ENCODE measurements around the gene SCN9A. TPM values are rescaled to one million over a fixed set of nuclear protein-coding genes. Genes with fewer than 3 reads are reported as not detected.

Gene SCN9A
- total RNA-seq, 4 donors from 2014 or later: 2.3 to 6.7 (median 5.1) TPM

DNA sequence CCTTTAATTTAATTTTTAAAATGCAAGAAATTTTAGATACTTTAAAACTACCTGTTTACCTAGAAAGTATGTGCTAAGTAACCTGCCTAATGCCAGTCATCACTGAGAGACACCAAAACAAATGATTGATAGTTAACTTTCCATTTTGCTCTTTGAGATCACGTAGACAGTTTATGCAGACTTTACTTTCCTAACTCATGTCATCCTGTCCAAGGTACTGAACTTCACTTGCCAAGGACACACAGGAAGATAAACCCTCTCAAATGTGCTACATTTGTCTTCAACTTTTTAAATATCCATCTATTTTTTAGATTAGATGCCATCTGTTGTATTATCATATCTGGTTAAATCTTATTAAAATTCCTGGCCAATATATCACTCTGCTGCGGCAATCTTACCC lies 227.9 kb downstream of the SCN9A start:
- no peaks in the 10 kb centered on the region for H3K27me3 ChIP-seq
- H3K27ac ChIP-seq: no peak overlapping the region
- no peaks in the 10 kb centered on the region for H3K4me1 ChIP-seq
- no peaks in the 10 kb centered on the region for H3K9me3 ChIP-seq
- 75% methylated on average over 2 of the region's 2 CpGs for WGBS, 2 donors
- no peak overlapping the region for H3K4me3 ChIP-seq (replicated peaks in 1 of 3)
- no peak for DNase-seq
- TF ChIP-seq, protein P1, sequence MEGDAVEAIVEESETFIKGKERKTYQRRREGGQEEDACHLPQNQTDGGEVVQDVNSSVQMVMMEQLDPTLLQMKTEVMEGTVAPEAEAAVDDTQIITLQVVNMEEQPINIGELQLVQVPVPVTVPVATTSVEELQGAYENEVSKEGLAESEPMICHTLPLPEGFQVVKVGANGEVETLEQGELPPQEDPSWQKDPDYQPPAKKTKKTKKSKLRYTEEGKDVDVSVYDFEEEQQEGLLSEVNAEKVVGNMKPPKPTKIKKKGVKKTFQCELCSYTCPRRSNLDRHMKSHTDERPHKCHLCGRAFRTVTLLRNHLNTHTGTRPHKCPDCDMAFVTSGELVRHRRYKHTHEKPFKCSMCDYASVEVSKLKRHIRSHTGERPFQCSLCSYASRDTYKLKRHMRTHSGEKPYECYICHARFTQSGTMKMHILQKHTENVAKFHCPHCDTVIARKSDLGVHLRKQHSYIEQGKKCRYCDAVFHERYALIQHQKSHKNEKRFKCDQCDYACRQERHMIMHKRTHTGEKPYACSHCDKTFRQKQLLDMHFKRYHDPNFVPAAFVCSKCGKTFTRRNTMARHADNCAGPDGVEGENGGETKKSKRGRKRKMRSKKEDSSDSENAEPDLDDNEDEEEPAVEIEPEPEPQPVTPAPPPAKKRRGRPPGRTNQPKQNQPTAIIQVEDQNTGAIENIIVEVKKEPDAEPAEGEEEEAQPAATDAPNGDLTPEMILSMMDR (IDR thresholded peaks at IDR 0.05): no peak
- TF ChIP-seq POLR2A (IDR thresholded peaks at IDR 0.05): no peak
- intact Hi-C loops (cut with DNase I): no loop called here
- no peaks in the 10 kb centered on the region for H3K36me3 ChIP-seq

Other genes with a start within 250 kb of the SCN9A start
- gene SCN1A, start 247.9 kb downstream of the SCN9A start, total RNA-seq: not detected
- 1 to 10 TPM; 1.6 to 3.0 (median 2.1) TPM for gene SCN7A, start 118.3 kb upstream of the SCN9A start, total RNA-seq